ENCODE measurements around the gene SIK2.
"Not testable (repeated sequence)": the region's sequence is repeated elsewhere in the genome, so short reads cannot be mapped to it uniquely, and the experiment has no call there.

Gene SIK2

GRCh38 chr11:111624608-111625007, 22.4 kb downstream of the SIK2 start:
- DNase-seq (ENCODE audit: low read depth), result no peak

GRCh38 chr11:111627591-111627990, 25.3 kb downstream of the SIK2 start:
- DNase-seq (ENCODE audit: low read depth), result no peak

- no peak for DNase-seq (ENCODE audit: low read depth)
Measured at GRCh38 chr11:111629499-111629898, 27.2 kb downstream of the SIK2 start.

- no peak for DNase-seq (ENCODE audit: low read depth)
Measured at GRCh38 chr11:111631024-111631665, 28.9 kb downstream of the SIK2 start.

GRCh38 chr11:111631666-111632039, 29.4 kb downstream of the SIK2 start:
- DNase-seq (ENCODE audit: low read depth), result peak; percentile 60

- no peak for DNase-seq (ENCODE audit: low read depth)
Measured at GRCh38 chr11:111632516-111633220, 30.4 kb downstream of the SIK2 start.

GRCh38 chr11:111633248-111633647, 31.0 kb downstream of the SIK2 start:
- no peak for DNase-seq (ENCODE audit: low read depth)

- DNase-seq (ENCODE audit: low read depth), result no peak
Measured at GRCh38 chr11:111633756-111634362, 31.6 kb downstream of the SIK2 start.

GRCh38 chr11:111634981-111635705, 32.9 kb downstream of the SIK2 start:
- DNase-seq (ENCODE audit: low read depth), result peak; percentile 24

- DNase-seq (ENCODE audit: low read depth), result peak; percentile 32
Measured at GRCh38 chr11:111635706-111636045, 33.4 kb downstream of the SIK2 start.

GRCh38 chr11:111637885-111638284, 35.6 kb downstream of the SIK2 start:
- DNase-seq (ENCODE audit: low read depth), result no peak

GRCh38 chr11:111639226-111639925, 37.1 kb downstream of the SIK2 start:
- no peak for DNase-seq (ENCODE audit: low read depth)

GRCh38 chr11:111641339-111642015, 39.2 kb downstream of the SIK2 start:
- no peak for DNase-seq (ENCODE audit: low read depth)

GRCh38 chr11:111642542-111642941, 40.3 kb downstream of the SIK2 start:
- no peak for DNase-seq (ENCODE audit: low read depth)

GRCh38 chr11:111644922-111645321, 42.7 kb downstream of the SIK2 start:
- DNase-seq (ENCODE audit: low read depth), result no peak

GRCh38 chr11:111645657-111646316, 43.5 kb downstream of the SIK2 start:
- no peak for DNase-seq (ENCODE audit: low read depth)

- not testable (repeated sequence) for DNase-seq (ENCODE audit: low read depth)
Measured at GRCh38 chr11:111651336-111651735, 49.1 kb downstream of the SIK2 start.

- no peak for DNase-seq (ENCODE audit: low read depth)
Measured at GRCh38 chr11:111652184-111652583, 49.9 kb downstream of the SIK2 start.

GRCh38 chr11:111654601-111655000, 52.4 kb downstream of the SIK2 start:
- DNase-seq (ENCODE audit: low read depth), result no peak

GRCh38 chr11:111655924-111656323, 53.7 kb downstream of the SIK2 start:
- DNase-seq (ENCODE audit: low read depth), result no peak

GRCh38 chr11:111657905-111658304, 55.7 kb downstream of the SIK2 start:
- not testable (repeated sequence) for DNase-seq (ENCODE audit: low read depth)

Data from stromal cell of bone marrow (primary cell).